Activated naive CD8-positive, alpha-beta T cell treated with anti-CD3 and anti-CD28 coated beads, Interleukin-2, amount 50 U/mL, for 24 hours (primary cell): Measurements from ENCODE around the gene TPP1.
A peak's percentile ranks its signal among the peaks of the same experiment; 100 is the strongest.

ENCODE experiments used
- ATAC-seq: fragments of 150-1000 bp; cut with Tn5 transposase; one replicate; pipeline ENCODE4 v1.10.0; 2021
- DNase-seq: peaks from one replicate; pipeline ENCODE4 v3.0.0; 2021
- H3K27ac Mint-ChIP-seq: one replicate; pipeline ENCODE4 v1.8.0; 2021; ENCODE audit warnings: mild to moderate bottlenecking, mixed read lengths
- H3K27me3 Mint-ChIP-seq: one replicate; pipeline ENCODE4 v1.8.0; 2021; ENCODE audit warnings: mixed read lengths
- H3K36me3 Mint-ChIP-seq: one replicate; pipeline ENCODE4 v1.8.0; 2021; ENCODE audit warnings: low read depth, mixed read lengths
- H3K4me1 Mint-ChIP-seq: one replicate; pipeline ENCODE4 v1.8.0; 2021; ENCODE audit warnings: mixed read lengths
- H3K4me3 Mint-ChIP-seq: one replicate; pipeline ENCODE4 v1.8.0; 2021; ENCODE audit warnings: mild to moderate bottlenecking, moderate library complexity, mixed read lengths
- H3K9me3 Mint-ChIP-seq: one replicate; pipeline ENCODE4 v1.8.0; 2021; ENCODE audit warnings: mixed read lengths

TPP1 gene

DNA sequence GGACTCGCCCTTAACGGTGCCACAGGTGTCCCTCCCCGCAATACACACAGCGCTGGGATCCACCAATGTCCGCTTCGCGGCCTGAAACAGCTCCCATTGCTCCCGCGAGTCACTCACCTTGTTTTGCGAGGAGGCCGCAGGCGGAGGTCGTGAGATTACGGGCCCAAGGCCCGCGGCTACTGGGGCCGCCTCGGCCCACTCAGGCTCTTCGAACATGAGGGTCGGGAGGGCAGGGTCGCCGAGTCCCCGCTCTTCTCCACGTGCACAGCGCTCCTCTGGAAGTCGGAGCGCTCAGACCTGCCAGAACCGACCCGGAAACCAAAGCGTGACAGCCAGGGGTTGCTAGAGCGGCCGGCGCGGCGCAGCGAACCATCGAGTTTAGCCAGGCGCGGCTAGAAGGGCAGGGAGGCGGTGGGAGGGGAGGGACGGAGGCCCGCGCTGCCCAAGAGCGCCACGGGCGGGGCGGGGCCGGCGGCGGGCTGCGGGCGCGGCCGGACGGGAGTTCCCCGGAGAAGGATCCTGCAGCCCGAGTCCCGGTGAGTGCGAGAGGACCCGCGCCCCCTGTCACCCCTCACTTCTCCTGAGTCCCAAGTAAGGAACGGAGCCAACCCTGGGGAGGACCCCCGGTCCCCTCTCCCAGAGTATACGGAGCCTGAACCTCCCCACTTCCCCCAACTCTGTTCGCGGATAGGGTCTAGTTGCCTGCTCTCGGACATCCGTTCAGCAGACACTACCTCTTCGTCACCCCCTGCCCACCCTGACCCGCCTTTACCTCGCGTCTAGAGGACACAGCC, 15.7 kb downstream of the TPP1 start, which contains the start of the genes ILK and RRP8:
TSS of gene ILK (plus strand) at position 488 of the 794 bp plus-strand sequence. CDS start 498 bp downstream, outside the sequence.
TSS of gene RRP8 (minus strand) at position 330 of the 794 bp plus-strand sequence. CDS start at position 216, 114 bp downstream.
- DNase-seq (peak; percentile 89), ATAC-seq (peak; percentile 80)
- H3K9me3 Mint-ChIP-seq = no peaks in the 10 kb centered on the region
- no peak within 1 kb of the TSS for H3K27ac Mint-ChIP-seq
- peaks cover 10% of the 10 kb centered on the region for H3K4me1 Mint-ChIP-seq
- H3K36me3 Mint-ChIP-seq = peaks cover 20% of the 10 kb centered on the region
- no peak within 1 kb of the TSS for H3K4me3 Mint-ChIP-seq
- no peaks in the 10 kb centered on the region for H3K27me3 Mint-ChIP-seq

DNA sequence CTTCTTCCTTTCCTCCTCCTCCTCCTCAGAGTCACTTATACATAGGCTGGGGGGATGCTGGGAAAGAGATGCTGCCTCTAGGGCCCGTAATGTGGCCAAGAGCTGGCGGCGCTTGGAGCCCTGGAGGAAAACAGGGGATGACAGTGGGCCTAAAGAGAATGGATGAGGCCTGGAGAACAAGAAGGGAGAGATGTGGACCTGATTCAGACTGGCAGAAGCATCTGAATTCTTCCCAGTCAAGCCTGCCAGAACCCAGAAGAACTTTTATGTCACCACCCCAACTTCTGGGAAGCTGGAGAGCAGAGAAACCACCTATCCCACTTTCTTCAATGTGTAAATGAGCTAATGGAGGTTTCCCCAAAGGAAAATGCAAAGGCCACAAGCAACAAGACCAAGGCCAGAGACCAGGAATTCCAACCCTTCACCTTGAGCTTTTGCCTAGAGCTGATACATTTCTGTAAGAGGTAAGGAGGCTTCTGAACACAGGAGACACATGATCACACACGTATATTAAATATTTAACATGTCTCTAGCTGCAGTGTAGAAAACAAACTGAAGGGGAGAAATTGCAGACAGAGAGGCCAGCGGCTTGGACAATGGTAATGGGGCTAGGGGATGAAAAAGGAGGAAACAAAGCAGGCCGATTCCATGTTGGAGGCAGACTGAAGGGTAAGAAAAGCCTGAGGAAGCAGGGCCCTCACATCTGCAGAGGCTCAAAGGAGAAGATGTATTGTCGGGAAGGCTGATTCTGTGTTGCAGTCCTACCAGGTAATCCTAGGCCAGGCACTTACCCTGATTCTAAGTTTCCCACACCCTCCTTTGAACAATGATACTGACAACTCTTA, 16.9 kb downstream of the TPP1 start:
- Mint-ChIP-seq H3K27me3 (no peaks in the 10 kb centered on the region), H3K9me3 (no peaks in the 10 kb centered on the region), H3K4me3 (no peak overlapping the region), H3K36me3 (peaks cover 24% of the 10 kb centered on the region), H3K27ac (peak overlapping the region; percentile 76), H3K4me1 (peaks cover 14% of the 10 kb centered on the region)
- DNase-seq = no peak
- no peak for ATAC-seq

DNA sequence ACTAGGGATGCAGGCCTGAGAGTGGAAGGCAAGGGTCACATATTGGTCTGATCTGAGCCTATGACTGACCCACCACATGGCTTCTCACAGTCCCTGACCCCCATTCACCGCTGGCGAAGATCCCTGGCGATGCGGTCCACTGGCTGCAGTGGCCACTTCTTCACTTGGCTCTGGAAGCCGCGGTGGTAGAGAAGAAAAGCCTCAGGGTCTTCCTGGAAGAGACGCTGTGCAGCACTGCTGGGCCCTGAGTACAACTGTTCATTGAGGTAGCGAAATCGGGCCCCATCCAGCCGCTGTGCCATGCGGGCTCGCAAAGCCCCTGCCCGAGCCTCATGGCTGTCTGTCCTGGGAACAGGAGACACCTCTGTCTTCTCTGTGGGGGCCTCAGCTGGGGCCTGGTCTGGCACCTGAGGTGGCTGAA, 18.2 kb downstream of the TPP1 start:
- Mint-ChIP-seq H3K27ac (no peak overlapping the region), H3K9me3 (no peaks in the 10 kb centered on the region), H3K4me3 (no peak overlapping the region), H3K27me3 (no peaks in the 10 kb centered on the region), H3K36me3 (peaks cover 30% of the 10 kb centered on the region), H3K4me1 (peaks cover 14% of the 10 kb centered on the region)
- ATAC-seq (no peak), DNase-seq (no peak)

DNA sequence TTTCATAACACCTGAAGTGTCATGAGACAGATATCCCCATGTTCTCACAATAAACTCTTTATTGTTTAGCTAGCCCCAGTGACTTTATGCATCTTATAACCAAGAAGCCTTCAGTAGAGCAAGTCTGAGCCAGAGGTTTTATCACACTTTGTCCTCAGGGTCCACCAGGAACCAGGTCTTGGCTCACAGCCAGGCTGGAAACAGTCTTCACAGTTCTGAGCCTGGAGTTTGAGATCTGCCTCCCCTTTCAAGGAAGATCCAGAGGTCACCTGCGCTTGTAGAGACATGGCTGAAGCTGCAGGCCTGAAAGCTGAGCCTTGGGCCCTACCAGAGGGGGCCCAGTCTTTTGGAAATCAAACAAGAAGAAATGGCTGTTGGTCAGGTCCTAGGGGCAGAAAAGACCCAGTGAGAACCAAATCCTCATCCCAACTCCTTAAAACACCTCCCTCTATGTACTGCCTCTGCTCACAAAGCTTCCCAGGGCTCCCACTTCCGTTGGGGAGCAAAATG, 19.3 kb downstream of the TPP1 start:
- ATAC-seq (no peak), DNase-seq (no peak)
- H3K27ac Mint-ChIP-seq = no peak overlapping the region
- H3K4me1 Mint-ChIP-seq = peaks cover 14% of the 10 kb centered on the region
- peaks cover 39% of the 10 kb centered on the region for H3K36me3 Mint-ChIP-seq
- H3K27me3 Mint-ChIP-seq = no peaks in the 10 kb centered on the region
- no peak overlapping the region for H3K4me3 Mint-ChIP-seq
- no peaks in the 10 kb centered on the region for H3K9me3 Mint-ChIP-seq

DNA sequence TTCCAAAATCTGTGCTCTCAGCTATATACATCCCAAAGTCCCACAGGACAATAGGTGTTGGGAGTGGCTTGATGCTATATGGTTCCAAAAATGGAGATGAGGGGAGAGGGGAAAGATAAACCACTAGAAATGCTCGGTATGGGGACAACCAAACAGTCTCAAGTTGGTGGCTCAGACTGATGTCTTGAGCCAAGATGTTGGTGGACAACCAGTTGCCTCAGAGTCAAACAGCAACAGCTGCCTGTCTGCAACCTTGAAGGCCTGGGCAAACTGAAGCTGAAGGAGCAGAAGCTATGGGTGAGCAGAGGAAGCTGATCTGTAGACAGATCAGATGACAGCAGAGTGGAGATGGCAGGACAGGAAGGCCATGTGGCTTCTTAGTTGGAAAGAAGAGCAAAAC, 19.8 kb downstream of the TPP1 start:
- ATAC-seq (no peak), DNase-seq (no peak)
- H3K36me3 Mint-ChIP-seq = peaks cover 43% of the 10 kb centered on the region
- no peaks in the 10 kb centered on the region for H3K9me3 Mint-ChIP-seq
- H3K27ac Mint-ChIP-seq = peak overlapping the region; percentile 48
- no peaks in the 10 kb centered on the region for H3K27me3 Mint-ChIP-seq
- H3K4me3 Mint-ChIP-seq = no peak overlapping the region
- peaks cover 17% of the 10 kb centered on the region for H3K4me1 Mint-ChIP-seq

DNA sequence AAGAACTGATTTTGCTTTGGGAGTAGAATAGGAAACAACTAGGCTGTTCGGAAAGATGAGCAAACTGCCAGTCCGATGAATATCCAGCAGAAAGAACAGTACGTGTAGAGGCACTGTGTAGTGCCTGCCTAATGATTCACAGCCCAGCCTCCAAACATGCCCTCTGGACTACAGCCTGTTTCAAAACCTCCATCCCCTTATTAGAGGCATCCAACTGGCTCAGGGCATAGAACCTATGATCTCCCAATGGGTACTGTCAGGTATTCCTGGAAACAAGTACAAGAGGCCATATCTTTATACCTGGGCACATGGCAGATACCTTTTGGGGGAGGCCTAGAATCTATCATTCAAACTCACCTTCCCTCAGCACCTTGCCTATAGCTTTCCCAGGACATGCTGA, 20.7 kb downstream of the TPP1 start:
- Mint-ChIP-seq H3K27me3 (no peaks in the 10 kb centered on the region), H3K27ac (no peak overlapping the region), H3K4me1 (peaks cover 21% of the 10 kb centered on the region), H3K36me3 (peaks cover 51% of the 10 kb centered on the region), H3K9me3 (no peaks in the 10 kb centered on the region), H3K4me3 (no peak overlapping the region)
- ATAC-seq = no peak
- no peak for DNase-seq

DNA sequence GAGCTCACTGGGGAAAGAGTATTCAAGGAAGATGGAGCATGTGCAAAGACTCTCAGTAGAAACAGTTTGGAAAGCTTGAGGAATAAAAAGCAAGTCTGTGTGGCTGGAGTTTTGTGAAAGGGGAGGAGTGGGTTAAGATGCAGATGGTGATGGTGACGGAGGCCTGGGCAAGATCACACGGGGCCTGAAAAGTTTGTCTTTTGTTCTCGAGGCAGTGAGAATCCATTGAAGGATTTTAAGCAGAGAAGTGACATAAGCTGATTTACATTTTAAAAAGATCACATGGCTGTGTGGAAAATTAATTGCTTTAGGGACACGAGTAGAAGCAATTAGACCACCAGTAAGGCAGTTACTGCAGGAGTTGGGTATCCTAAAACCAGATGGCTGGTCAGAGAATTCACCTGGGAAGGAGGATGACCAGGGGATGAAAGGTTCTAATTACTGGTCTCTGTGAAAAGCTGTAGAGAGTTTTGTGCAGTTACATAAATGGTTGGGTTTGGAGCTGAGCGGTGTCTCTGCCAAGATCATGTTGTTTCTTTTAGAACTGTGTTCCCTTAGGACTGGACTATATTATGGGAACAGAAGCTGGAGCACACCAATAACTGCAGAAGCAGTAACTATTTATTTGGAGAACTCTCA, 22.9 kb downstream of the TPP1 start:
- no peaks in the 10 kb centered on the region for H3K9me3 Mint-ChIP-seq
- DNase-seq (no peak), ATAC-seq (no peak)
- peaks cover 13% of the 10 kb centered on the region for H3K4me1 Mint-ChIP-seq
- H3K27ac Mint-ChIP-seq = no peak overlapping the region
- no peak overlapping the region for H3K4me3 Mint-ChIP-seq
- no peaks in the 10 kb centered on the region for H3K27me3 Mint-ChIP-seq
- peaks cover 61% of the 10 kb centered on the region for H3K36me3 Mint-ChIP-seq

DNA sequence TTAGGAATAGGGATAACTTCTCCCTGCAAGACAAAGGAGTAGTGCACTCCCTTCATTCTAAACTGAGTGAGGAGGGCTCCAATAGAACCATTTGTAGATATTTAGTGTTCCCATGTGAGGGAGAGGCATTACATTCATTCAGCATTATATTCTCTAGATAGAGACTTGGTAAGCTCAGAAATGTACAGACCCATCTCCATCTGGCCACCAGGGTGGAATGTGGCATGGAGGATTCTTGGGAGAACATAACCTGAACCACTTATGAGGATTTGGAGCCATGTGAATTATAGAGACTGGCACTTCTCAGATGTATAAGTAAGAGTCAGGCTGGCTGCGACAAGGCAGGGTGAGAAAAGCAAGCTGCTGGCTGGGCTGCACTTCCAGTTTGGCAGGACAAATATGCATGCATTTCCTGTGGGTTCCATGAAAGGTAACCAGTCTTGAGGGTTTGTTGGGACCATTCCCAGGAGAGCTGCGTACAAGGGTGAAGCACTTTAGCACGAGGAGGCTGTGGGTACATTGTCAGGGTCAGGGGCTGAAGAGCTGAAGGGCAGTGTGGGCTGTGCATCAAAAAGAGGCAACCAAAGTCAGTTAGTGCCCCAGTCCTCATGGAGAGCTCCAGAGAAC, 25.0 kb downstream of the TPP1 start:
- peaks cover 60% of the 10 kb centered on the region for H3K36me3 Mint-ChIP-seq
- ATAC-seq (no peak), DNase-seq (no peak)
- no peak overlapping the region for H3K4me3 Mint-ChIP-seq
- no peaks in the 10 kb centered on the region for H3K9me3 Mint-ChIP-seq
- no peaks in the 10 kb centered on the region for H3K27me3 Mint-ChIP-seq
- H3K4me1 Mint-ChIP-seq = peaks cover 11% of the 10 kb centered on the region
- H3K27ac Mint-ChIP-seq = no peak overlapping the region

DNA sequence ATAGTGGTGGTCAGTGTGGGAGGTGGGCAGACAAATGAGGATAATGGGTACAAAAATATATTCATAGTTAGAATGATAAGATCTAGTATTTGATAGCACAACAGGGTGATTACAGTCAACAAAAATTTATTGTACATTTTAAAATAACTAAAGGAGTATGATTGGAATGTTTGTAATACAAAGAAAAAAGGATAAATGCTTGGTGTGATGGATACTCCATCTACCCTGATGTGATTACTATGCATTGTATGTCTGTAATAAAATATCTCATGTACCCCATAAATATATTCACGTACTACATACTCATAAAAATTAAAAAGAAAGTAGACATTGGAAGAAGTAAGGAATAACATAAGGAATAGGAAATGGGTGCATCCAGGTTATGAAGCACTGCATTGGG, 31.2 kb downstream of the TPP1 start:
- no peaks in the 10 kb centered on the region for H3K27me3 Mint-ChIP-seq
- no peak for DNase-seq
- no peaks in the 10 kb centered on the region for H3K4me1 Mint-ChIP-seq
- H3K36me3 Mint-ChIP-seq = peaks cover 45% of the 10 kb centered on the region
- no peak overlapping the region for H3K4me3 Mint-ChIP-seq
- peaks cover 21% of the 10 kb centered on the region for H3K9me3 Mint-ChIP-seq
- no peak for ATAC-seq
- no peak overlapping the region for H3K27ac Mint-ChIP-seq

DNA sequence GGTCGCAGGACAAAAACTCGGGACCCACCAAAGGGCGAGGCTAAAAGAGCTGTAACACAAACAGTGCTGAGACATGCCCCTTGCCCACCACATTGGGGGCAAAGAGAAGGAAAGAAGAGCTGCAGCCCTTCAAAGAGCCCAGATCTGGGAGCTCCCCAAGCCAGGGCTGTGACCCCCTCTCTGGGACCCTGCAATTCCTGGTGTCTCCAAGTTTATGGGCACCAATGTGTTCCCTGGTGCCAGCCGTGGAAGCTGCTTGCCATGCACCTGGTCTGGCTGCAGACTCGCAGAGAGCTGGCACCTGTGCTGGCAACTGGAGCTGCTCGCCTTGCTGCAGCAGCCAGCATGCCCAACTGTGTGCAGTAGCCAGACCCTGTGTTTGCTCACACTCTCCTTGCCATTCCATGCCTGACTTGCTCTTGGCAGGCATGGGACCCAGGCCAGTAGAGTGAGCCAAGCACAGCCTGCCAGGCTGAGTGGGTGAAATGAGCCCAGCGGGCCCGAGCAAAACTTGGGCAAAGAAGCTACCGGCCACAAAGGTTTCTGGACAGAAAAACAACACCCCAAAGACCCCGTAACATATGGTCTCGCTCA, 31.8 kb downstream of the TPP1 start:
- Mint-ChIP-seq H3K27me3 (no peaks in the 10 kb centered on the region), H3K36me3 (peaks cover 47% of the 10 kb centered on the region), H3K4me3 (no peak overlapping the region), H3K9me3 (peaks cover 27% of the 10 kb centered on the region), H3K27ac (no peak overlapping the region), H3K4me1 (no peaks in the 10 kb centered on the region)
- ATAC-seq = no peak
- no peak for DNase-seq

DNA sequence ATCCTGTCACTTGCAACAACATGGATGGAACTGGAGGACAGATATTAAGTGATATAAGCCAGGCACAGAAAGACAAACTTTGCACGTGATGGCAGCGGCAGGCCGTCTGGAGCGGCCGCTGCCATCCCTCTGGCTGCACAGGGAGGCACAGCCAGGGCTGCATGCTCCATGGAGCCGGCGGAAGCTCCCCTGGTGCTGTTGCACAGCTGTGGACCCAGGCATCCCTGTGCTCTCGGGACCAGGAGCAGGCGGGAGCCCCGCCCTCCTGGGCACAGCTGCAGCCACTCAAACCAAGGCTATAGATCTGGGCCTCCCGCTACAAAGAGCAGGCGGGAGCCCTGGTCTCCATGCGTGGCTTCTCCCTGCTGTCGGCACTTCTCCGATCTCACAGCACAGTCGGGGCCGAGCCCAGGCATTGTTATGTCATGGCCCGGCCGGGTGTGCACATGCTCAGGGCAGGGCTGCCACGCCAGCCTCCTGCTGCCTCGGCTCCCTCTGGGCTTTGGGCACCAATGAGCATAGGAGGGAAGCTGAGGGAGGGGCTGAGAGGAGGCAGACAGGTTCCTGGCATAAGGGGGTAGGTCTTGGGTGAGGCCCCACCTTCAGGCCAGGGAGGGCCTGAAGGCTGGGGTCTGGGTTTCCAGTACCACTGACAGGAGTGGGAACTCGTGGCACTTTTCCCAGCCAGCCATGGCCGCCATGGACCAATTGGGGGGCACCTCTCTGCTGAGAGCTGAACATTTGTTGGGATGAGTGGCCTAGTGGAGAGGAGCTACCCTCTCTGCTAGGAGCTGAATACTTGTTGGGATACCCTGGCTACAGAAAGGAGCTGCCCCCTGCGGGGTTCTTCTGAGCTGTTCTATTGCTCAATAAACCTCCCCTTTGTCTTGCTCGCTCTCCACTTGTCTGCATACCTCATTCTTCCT, 32.5 kb downstream of the TPP1 start:
- no peak overlapping the region for H3K27ac Mint-ChIP-seq
- ATAC-seq (peak; percentile 20), DNase-seq (no peak)
- no peaks in the 10 kb centered on the region for H3K27me3 Mint-ChIP-seq
- peaks cover 27% of the 10 kb centered on the region for H3K9me3 Mint-ChIP-seq
- peaks cover 48% of the 10 kb centered on the region for H3K36me3 Mint-ChIP-seq
- no peaks in the 10 kb centered on the region for H3K4me1 Mint-ChIP-seq
- no peak overlapping the region for H3K4me3 Mint-ChIP-seq

DNA sequence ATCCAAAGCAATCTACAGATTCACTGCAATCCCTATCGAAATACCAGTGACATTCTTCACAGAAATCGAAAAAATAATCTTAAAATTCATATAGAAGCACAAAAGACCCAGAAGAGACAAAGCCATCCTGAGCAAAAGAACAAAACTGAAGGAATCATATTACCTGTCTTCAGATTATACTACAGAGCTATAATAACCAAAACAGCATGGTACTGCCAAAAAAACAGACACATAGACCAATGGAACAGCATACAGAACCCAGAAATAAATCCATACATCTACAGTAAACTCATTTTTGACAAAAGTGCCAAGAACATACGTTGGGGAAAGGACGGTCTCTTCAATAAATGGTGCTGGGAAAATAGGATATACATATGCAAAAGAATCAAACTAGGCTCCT, 34.7 kb downstream of the TPP1 start:
- H3K27ac Mint-ChIP-seq = no peak overlapping the region
- no peak for DNase-seq
- peaks cover 49% of the 10 kb centered on the region for H3K36me3 Mint-ChIP-seq
- H3K27me3 Mint-ChIP-seq = no peaks in the 10 kb centered on the region
- H3K9me3 Mint-ChIP-seq = peaks cover 27% of the 10 kb centered on the region
- no peaks in the 10 kb centered on the region for H3K4me1 Mint-ChIP-seq
- H3K4me3 Mint-ChIP-seq = no peak overlapping the region
- ATAC-seq = no peak

DNA sequence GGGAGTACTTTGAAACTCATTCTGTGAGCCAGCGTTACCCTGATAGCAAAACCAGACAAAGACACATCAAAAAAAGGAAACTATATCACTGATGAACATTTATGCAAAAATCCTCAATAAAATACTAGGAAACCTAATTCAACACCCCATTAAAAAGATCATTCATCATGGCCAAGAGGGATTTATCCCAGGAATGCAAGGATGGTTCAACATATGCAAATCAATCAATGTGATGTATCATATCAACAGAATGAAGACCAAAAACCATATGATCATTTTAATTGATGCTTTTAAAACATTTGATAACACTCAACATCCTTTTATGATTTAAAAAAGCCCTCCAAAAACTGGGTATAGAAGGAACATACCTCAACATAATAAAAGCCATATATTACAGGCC, 35.6 kb downstream of the TPP1 start:
- H3K27me3 Mint-ChIP-seq = no peaks in the 10 kb centered on the region
- ATAC-seq = no peak
- H3K27ac Mint-ChIP-seq = no peak overlapping the region
- H3K36me3 Mint-ChIP-seq = peaks cover 49% of the 10 kb centered on the region
- H3K4me1 Mint-ChIP-seq = no peaks in the 10 kb centered on the region
- H3K4me3 Mint-ChIP-seq = no peak overlapping the region
- H3K9me3 Mint-ChIP-seq = peaks cover 27% of the 10 kb centered on the region
- no peak for DNase-seq
